Tibial artery (tissue), 4 donors: ENCODE results near the gene KRT4.

Experiments used
- DNase-seq, 2 donors: peaks; one replicate each; pipeline ENCODE4 v3.0.0-alpha.2; 2019
- H3K27ac ChIP-seq, 2 donors: fragments of 200-600 bp; sonication (generic) in 1 of 2; 1 replicate in 1 of 2; 2 replicates in 1 of 2; pipeline ENCODE4 v1.5.1; 2018 to 2019; ENCODE audit warnings: mild to moderate bottlenecking in 1 of 2
- H3K27me3 ChIP-seq, 2 donors: fragments of 200-600 bp; sonication (generic) in 1 of 2; one replicate each; pipeline versions ENCODE4 v1.5.1 to v1.6.0; 2016 to 2019
- H3K36me3 ChIP-seq, 3 donors: fragments of 200-600 bp; sonication (generic) in 2 of 3; one replicate each; pipeline ENCODE4 v1.5.1; 2016 to 2019; ENCODE audit warnings: mild to moderate bottlenecking in 2 of 3
- H3K4me1 ChIP-seq, 4 donors: fragments of 200-600 bp; sonication (generic) in 2 of 4; 1 replicate in 3 of 4; 2 replicates in 1 of 4; pipeline ENCODE4 v1.5.1; 2016 to 2019
- H3K4me3 ChIP-seq, 2 donors: fragments of 200-600 bp; sonication (generic) in 1 of 2; 1 replicate in 1 of 2; 2 replicates in 1 of 2; pipeline ENCODE4 v1.5.1; 2018 to 2019; ENCODE audit warnings: mild to moderate bottlenecking in 2 of 2
- H3K9me3 ChIP-seq, 3 donors: fragments of 200-600 bp; sonication (generic) in 1 of 3; one replicate each; pipeline ENCODE4 v1.5.1; 2016 to 2019
- CTCF ChIP-seq, 2 experiments: fragments of 200-600 bp in 1 of 2; fragments of 450-650 bp in 1 of 2; IDR thresholded peaks; one replicate each; pipeline ENCODE4 v1.5.1; 2017 to 2019; ENCODE audit warnings: antibody characterized with exemption in 2 of 2, mild to moderate bottlenecking in 1 of 2, moderate library complexity in 1 of 2
- intact Hi-C: fragments of 100-400 bp; cut with DNase I; formaldehyde crosslinking; loops from one replicate; pipeline ENCODE4 v1.15.0; 2023; ENCODE audit warnings: low total_unique reads

The KRT4 gene

GRCh38 chr12:52839436-52840105 lies 25.7 kb upstream of the KRT4 start:
- no peak for DNase-seq
- Histone ChIP-seq H3K27ac (no peak overlapping the region), H3K4me3 (no peak overlapping the region), H3K4me1 (no peaks in the 10 kb centered on the region), H3K27me3 (peaks cover 0 to 33% of the 10 kb centered on the region in 2 donors), H3K9me3 (no peaks in the 10 kb centered on the region), H3K36me3 (no peaks in the 10 kb centered on the region)
- TF ChIP-seq CTCF (IDR thresholded peaks at IDR 0.05), result no peak
- intact Hi-C loops, result loop anchor here (10.0 kb wide), 1 partner anchor 225 kb away; the partner anchor contains the start of gene KRT73

DNA sequence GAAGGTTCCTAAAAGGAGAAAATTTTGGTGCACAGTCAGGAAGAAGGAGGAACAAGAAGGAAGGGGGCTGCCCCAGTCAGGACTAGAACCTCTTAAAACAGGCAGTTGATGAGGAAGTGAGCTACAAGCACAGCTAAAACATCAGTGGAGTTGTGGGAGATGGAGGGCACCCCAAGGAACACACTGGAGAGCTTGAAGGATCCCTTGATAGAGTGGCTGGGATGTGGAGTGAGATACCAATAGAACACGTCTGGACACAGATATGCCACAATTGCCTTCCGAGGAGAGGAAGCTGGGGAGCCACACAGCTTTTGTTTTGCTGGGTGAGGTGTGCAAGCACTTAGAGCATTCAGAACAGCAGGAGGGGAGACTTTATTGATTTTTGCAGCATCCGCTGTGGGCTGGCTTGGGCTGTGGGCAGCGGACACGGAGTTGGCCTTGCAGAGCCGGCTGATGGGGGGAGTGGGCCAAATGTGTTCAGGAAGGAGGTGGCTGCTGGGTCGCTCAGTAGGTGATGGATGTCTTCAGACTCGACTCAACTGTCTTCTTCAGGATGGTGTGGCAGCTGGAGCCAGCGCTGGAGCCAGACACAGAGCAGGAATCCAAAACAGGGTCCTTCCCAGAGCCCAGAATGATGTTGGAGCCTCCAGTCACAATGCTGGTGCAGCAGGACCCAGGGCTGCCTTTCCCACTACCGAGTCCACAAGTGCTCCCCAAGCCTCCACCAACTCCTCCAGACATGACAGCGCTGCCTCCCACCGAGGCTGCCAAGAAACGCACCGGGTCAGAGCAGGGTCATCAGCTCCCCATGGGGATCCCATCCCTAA lies 24.9 kb upstream of the KRT4 start:
- H3K27me3 ChIP-seq, result peaks cover 0 to 40% of the 10 kb centered on the region in 2 donors
- intact Hi-C loops, result no loop called here
- no peaks in the 10 kb centered on the region for H3K36me3 ChIP-seq

DNA sequence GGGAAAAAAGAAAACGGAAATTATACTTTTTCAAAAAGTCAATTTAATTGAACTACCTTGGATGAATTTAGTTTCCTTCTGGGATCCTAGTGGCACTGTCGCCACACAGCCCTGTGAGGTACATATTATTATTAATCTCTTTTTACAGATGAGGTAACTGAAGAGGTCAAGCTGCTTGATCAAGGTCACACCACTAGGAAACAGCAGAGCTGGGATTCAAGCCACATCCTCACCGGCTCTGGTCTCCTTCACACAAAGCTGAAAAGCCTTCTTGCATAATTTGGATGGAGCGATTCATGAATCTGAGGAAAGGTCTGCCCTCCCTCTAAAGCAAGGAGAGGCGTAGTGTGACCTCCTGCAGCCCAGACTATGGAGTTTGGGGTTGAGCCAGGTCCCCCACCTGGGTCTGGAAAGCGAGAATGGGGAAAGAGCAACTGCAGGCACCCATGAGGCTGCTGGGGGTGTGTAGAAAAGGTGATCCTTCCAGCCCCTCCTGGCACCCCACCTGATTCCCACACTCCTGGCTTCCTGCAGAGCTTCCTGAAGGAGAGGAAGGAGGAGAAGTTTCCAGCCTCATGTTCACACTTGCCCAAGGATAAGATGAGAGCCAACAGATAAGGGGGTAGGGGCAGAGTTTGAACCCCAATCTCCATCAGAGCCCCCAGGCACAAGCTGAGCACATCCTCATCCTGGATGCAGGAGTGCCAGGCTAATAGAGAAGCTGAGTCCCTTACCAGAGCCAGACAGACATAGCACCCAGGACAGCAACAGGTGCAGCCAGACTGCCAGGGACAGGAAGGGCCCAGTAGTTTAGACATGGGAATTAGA lies 24.1 kb upstream of the KRT4 start:
- Histone ChIP-seq H3K36me3 (no peaks in the 10 kb centered on the region), H3K27ac (no peak overlapping the region), H3K4me1 (no peaks in the 10 kb centered on the region), H3K4me3 (no peak overlapping the region), H3K27me3 (peaks cover 0 to 40% of the 10 kb centered on the region in 2 donors), H3K9me3 (no peaks in the 10 kb centered on the region)
- DNase-seq, result no peak
- intact Hi-C loops, result no loop called here
- TF ChIP-seq CTCF (IDR thresholded peaks at IDR 0.05), result no peak

More for the DNA sequence above, 24.9 kb upstream of the KRT4 start:
- no peak for DNase-seq
- no peaks in the 10 kb centered on the region for H3K9me3 ChIP-seq
- no peak for TF ChIP-seq CTCF (IDR thresholded peaks at IDR 0.05)
- no peak overlapping the region for H3K27ac ChIP-seq
- H3K4me1 ChIP-seq, result no peaks in the 10 kb centered on the region
- no peak overlapping the region for H3K4me3 ChIP-seq

DNA sequence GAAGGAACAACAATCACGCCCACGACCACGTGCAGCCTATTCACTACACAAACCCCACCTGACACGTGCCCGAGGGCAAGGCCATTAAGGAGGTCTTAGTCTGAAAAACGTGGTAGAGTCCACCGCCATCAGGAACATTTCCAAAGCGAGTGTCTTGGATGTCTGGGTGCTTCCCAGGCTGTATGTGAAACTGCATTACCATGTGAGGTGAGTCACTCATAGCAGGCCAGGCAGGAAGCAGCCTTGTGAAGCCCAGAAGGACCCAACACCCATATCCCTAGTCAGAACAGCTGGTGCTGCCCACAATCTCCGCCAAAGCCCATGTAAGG lies 23.5 kb upstream of the KRT4 start:
- intact Hi-C loops, result no loop called here
- TF ChIP-seq CTCF (IDR thresholded peaks at IDR 0.05), result no peak
- no peak overlapping the region for H3K27ac ChIP-seq

GRCh38 chr12:52836491-52837412 lies 22.8 kb upstream of the KRT4 start:
- H3K4me1 ChIP-seq, result no peaks in the 10 kb centered on the region
- intact Hi-C loops, result no loop called here
- H3K36me3 ChIP-seq, result no peaks in the 10 kb centered on the region
- no peak overlapping the region for H3K4me3 ChIP-seq
- DNase-seq, result no peak
- TF ChIP-seq CTCF (IDR thresholded peaks at IDR 0.05), result no peak
- H3K27ac ChIP-seq, result no peak overlapping the region
- peaks cover 0 to 40% of the 10 kb centered on the region in 2 donors for H3K27me3 ChIP-seq
- H3K9me3 ChIP-seq, result no peaks in the 10 kb centered on the region

More for the DNA sequence above, 23.5 kb upstream of the KRT4 start:
- H3K36me3 ChIP-seq, result no peaks in the 10 kb centered on the region
- DNase-seq, result no peak
- no peaks in the 10 kb centered on the region for H3K9me3 ChIP-seq
- H3K4me3 ChIP-seq, result no peak overlapping the region
- H3K4me1 ChIP-seq, result no peaks in the 10 kb centered on the region
- peaks cover 0 to 40% of the 10 kb centered on the region in 2 donors for H3K27me3 ChIP-seq
